H1 (cell line): ENCODE measurements around the gene SP5. TPM values are rescaled to one million over a fixed set of nuclear protein-coding genes. Genes with fewer than 3 reads are reported as not detected.

ENCODE experiments used
- CTCF ChIA-PET: fragments of 300-600 bp; sonication (Branson Sonifier 250); formaldehyde crosslinking; loops from one replicate; lab custom pipeline; 2021; ENCODE audit not compliant: partially characterized antibody; lab: Charles Lee
- POLR2A ChIA-PET: fragments of 300-600 bp; sonication (Branson Sonifier 250); formaldehyde crosslinking; loops from one replicate; lab custom pipeline; 2021; ENCODE audit warnings: inconsistent platforms; ENCODE audit not compliant: partially characterized antibody; lab: Charles Lee
- DNase-seq, 2 experiments: peaks; one replicate each; pipeline versions ENCODE4 v3.0.0 to v3.0.0-alpha.2; 2010 to 2022; ENCODE audit warnings: low spot score in 2 of 2, low read depth in 1 of 2, mixed read lengths in 1 of 2
- FAIRE-seq: peaks from 2 replicates; lab custom pipeline; 2011; peaks lifted over from hg19 to GRCh38; lab: Jason Lieb, UNC
- H2AFZ ChIP-seq: 2 replicates; pipeline ENCODE4 v1.8.1; 2012; ENCODE audit warnings: low read length, inconsistent platforms
- H2AK5ac ChIP-seq: 2 replicates; pipeline ENCODE4 v1.6.1; 2013; ENCODE audit warnings: low read depth, low read length
- H2BK120ac ChIP-seq: replicated peaks from 2 replicates; pipeline ENCODE3; 2013; ENCODE audit warnings: low read depth, low read length, inconsistent platforms
- H2BK12ac ChIP-seq: 2 replicates; pipeline ENCODE4 v1.6.1; 2013; ENCODE audit warnings: low read depth, low read length
- H2BK15ac ChIP-seq: 2 replicates; pipeline ENCODE4 v1.6.1; 2013; ENCODE audit warnings: low read length
- H2BK20ac ChIP-seq: 2 replicates; pipeline ENCODE4 v1.6.1; 2013; ENCODE audit warnings: low read length
- H2BK5ac ChIP-seq: 2 replicates; pipeline ENCODE4 v1.6.1; 2013; ENCODE audit warnings: low read depth, low read length
- H3K14ac ChIP-seq: 2 replicates; pipeline ENCODE4 v1.6.1; 2013; ENCODE audit warnings: inconsistent platforms; ENCODE audit not compliant: insufficient read length
- H3K18ac ChIP-seq: 2 replicates; pipeline ENCODE4 v1.6.1; 2013; ENCODE audit warnings: low read length; ENCODE audit errors: extremely low read depth
- H3K23ac ChIP-seq: 2 replicates; pipeline ENCODE4 v1.6.1; 2013; ENCODE audit warnings: inconsistent platforms; ENCODE audit not compliant: insufficient read length
- H3K23me2 ChIP-seq: 2 replicates; pipeline ENCODE4 v1.6.1; 2013; ENCODE audit warnings: low read depth, low read length
- H3K27ac ChIP-seq: 2 replicates; pipeline ENCODE4 v1.6.1; 2011; ENCODE audit warnings: low read depth, low read length, inconsistent platforms
- H3K27me3 ChIP-seq, 4 experiments: replicated peaks in 1 of 4; 1 replicate in 1 of 4; 2 replicates in 3 of 4; pipeline versions ENCODE4 v1.6.1 to v1.8.1; 2011 to 2013; ENCODE audit warnings: low read length in 3 of 4, mild to moderate bottlenecking in 3 of 4, inconsistent platforms in 2 of 4, mixed read lengths in 2 of 4, moderate library complexity in 1 of 4; ENCODE audit not compliant: control insufficient read depth in 3 of 4, insufficient read depth in 3 of 4; ENCODE audit errors: extremely low read depth in 1 of 4
- H3K36me3 ChIP-seq, 4 experiments: 2 replicates each; pipeline versions ENCODE4 v1.6.1 to v1.8.1; 2011 to 2013; ENCODE audit warnings: mild to moderate bottlenecking in 4 of 4, low read length in 3 of 4, moderate library complexity in 2 of 4, control low read depth in 1 of 4, inconsistent platforms in 1 of 4; ENCODE audit not compliant: insufficient read depth in 4 of 4, control insufficient read depth in 2 of 4
- H3K4ac ChIP-seq: replicated peaks from 2 replicates; pipeline ENCODE3; 2013; ENCODE audit warnings: low read length, low read depth, mixed read lengths, inconsistent platforms; ENCODE audit not compliant: insufficient read length
- H3K4me1 ChIP-seq, 4 experiments: replicated peaks in 1 of 4; 1 replicate in 1 of 4; 2 replicates in 3 of 4; pipeline versions ENCODE4 v1.6.1 to v1.8.1; 2011 to 2013; ENCODE audit warnings: low read length in 3 of 4, inconsistent platforms in 2 of 4, mixed read lengths in 1 of 4; ENCODE audit not compliant: insufficient read depth in 4 of 4, control insufficient read depth in 3 of 4
- H3K4me2 ChIP-seq, 2 experiments: 2 replicates each; pipeline versions ENCODE4 v1.6.1 to v1.8.1; 2011 to 2013; ENCODE audit warnings: low read depth in 2 of 2, low read length in 2 of 2, control low read depth in 1 of 2, inconsistent platforms in 1 of 2, mild to moderate bottlenecking in 1 of 2; ENCODE audit not compliant: insufficient read depth in 1 of 2
- H3K4me3 ChIP-seq, 4 experiments: fragments of 200-600, 300-600 bp in 1 of 4; sonication (generic), shearing (Covaris generic), sonication (Bioruptor Twin) in 1 of 4; 2 replicates each; pipeline versions ENCODE4 v1.5.1 to v1.8.1; 2011 to 2016; ENCODE audit warnings: low read length in 4 of 4, low read depth in 3 of 4, control low read depth in 2 of 4, inconsistent platforms in 2 of 4, mild to moderate bottlenecking in 2 of 4, mixed read lengths in 1 of 4, moderate library complexity in 1 of 4; ENCODE audit not compliant: insufficient read depth in 2 of 4; ENCODE audit errors: extremely low read depth in 1 of 4
- H3K56ac ChIP-seq: replicated peaks from 2 replicates; pipeline ENCODE3; 2013; ENCODE audit warnings: low read depth, mild to moderate bottlenecking, mixed read lengths, low read length, inconsistent platforms; ENCODE audit not compliant: insufficient read length
- H3K79me1 ChIP-seq: 2 replicates; pipeline ENCODE4 v1.6.1; 2013; ENCODE audit warnings: low read depth, low read length, control low read depth
- H3K79me2 ChIP-seq, 2 experiments: 2 replicates each; pipeline versions ENCODE4 v1.6.1 to v1.8.1; 2012 to 2013; ENCODE audit warnings: low read length in 2 of 2, mild to moderate bottlenecking in 2 of 2, inconsistent platforms in 1 of 2; ENCODE audit not compliant: insufficient read depth in 2 of 2, control insufficient read depth in 1 of 2
- H3K9ac ChIP-seq, 4 experiments: replicated peaks in 1 of 4; 1 replicate in 1 of 4; 2 replicates in 3 of 4; pipeline versions ENCODE4 v1.6.1 to v1.8.1; 2011 to 2013; ENCODE audit warnings: low read depth in 3 of 4, low read length in 3 of 4, control low read depth in 2 of 4, mild to moderate bottlenecking in 2 of 4, moderate library complexity in 2 of 4, inconsistent platforms in 1 of 4; ENCODE audit errors: extremely low read depth in 1 of 4
- H3K9me3 ChIP-seq, 2 experiments: 2 replicates each; pipeline versions ENCODE4 v1.6.1 to v1.8.1; 2012 to 2013; ENCODE audit warnings: mild to moderate bottlenecking in 2 of 2, moderate library complexity in 2 of 2, control low read depth in 1 of 2, inconsistent platforms in 1 of 2, low read depth in 1 of 2, low read length in 1 of 2, mixed read lengths in 1 of 2; ENCODE audit not compliant: insufficient read depth in 2 of 2
- H4K20me1 ChIP-seq, 2 experiments: replicated peaks in 1 of 2; 2 replicates each; pipeline versions ENCODE3 to v1.8.1; 2011 to 2013; ENCODE audit warnings: inconsistent platforms in 2 of 2, low read length in 2 of 2, mild to moderate bottlenecking in 1 of 2; ENCODE audit not compliant: insufficient read depth in 2 of 2, control insufficient read depth in 1 of 2
- H4K5ac ChIP-seq: 2 replicates; pipeline ENCODE4 v1.6.1; 2013; ENCODE audit warnings: low read length, low read depth, mixed read lengths, inconsistent platforms; ENCODE audit not compliant: insufficient read length
- H4K8ac ChIP-seq: 2 replicates; pipeline ENCODE4 v1.8.0; 2013; ENCODE audit warnings: mild to moderate bottlenecking, moderate library complexity, low read length, inconsistent platforms; ENCODE audit not compliant: insufficient read depth; ENCODE audit errors: extremely low read depth
- H4K91ac ChIP-seq: replicated peaks from 2 replicates; pipeline ENCODE3; 2013; ENCODE audit warnings: low read length, mixed read lengths, inconsistent platforms; ENCODE audit not compliant: insufficient read length
- CREB1 ChIP-seq: IDR thresholded peaks from 2 replicates; pipeline ENCODE4 v1.6.1; 2012; ENCODE audit warnings: inconsistent platforms
- EP300 ChIP-seq, 2 experiments: IDR thresholded peaks; 1 replicate in 1 of 2; 2 replicates in 1 of 2; pipeline ENCODE4 v1.6.1; 2011 to 2012; ENCODE audit warnings: low read depth in 2 of 2, low read length in 2 of 2, mild to moderate bottlenecking in 2 of 2, borderline replicate concordance in 1 of 2, inconsistent platforms in 1 of 2, moderate library complexity in 1 of 2
- EZH2 ChIP-seq: fragments of 200-600 bp; sonication (generic); IDR thresholded peaks from 2 replicates; pipeline ENCODE4 v1.7.1; 2012; ENCODE audit warnings: low read depth, mild to moderate bottlenecking, moderate library complexity, low read length, inconsistent platforms; ENCODE audit not compliant: severe bottlenecking
- HDAC6 ChIP-seq: IDR thresholded peaks from one replicate; pipeline ENCODE4 v1.7.1; 2012; ENCODE audit warnings: low read depth, mild to moderate bottlenecking, inconsistent platforms, low read length, moderate library complexity
- SAP30 ChIP-seq: fragments of 300-600 bp; sonication (generic); IDR thresholded peaks from 2 replicates; pipeline ENCODE4 v1.7.1; 2012; ENCODE audit warnings: low read length, moderate library complexity, mild to moderate bottlenecking, inconsistent platforms; ENCODE audit not compliant: insufficient read depth, insufficient replicate concordance
- SIN3A ChIP-seq, 2 experiments: IDR thresholded peaks in 1 of 2; conservative IDR thresholded peaks in 1 of 2; 2 replicates each; pipeline ENCODE4 v1.6.1; 2011 to 2012; ENCODE audit warnings: low read length in 2 of 2, improper control_type of control experiment in 1 of 2, low read depth in 1 of 2, mild to moderate bottlenecking in 1 of 2
- SIRT6 ChIP-seq: IDR thresholded peaks from one replicate; pipeline ENCODE4 v1.7.1; 2012; ENCODE audit warnings: low read length, inconsistent platforms
- SIX5 ChIP-seq: IDR thresholded peaks from 2 replicates; pipeline ENCODE4 v1.6.1; 2011; ENCODE audit warnings: mild to moderate bottlenecking, low read depth, low read length
- SP4 ChIP-seq: IDR thresholded peaks from 2 replicates; pipeline ENCODE4 v1.6.1; 2012; ENCODE audit warnings: low read length, inconsistent platforms
- TEAD4 ChIP-seq: IDR thresholded peaks from 2 replicates; pipeline ENCODE4 v1.6.1; 2012; ENCODE audit warnings: low read depth, low read length, inconsistent platforms, mixed read lengths
- ZNF274 ChIP-seq: IDR thresholded peaks from 2 replicates; pipeline ENCODE4 v1.7.0; 2012; ENCODE audit warnings: low read length, borderline replicate concordance; ENCODE audit errors: extremely low read depth
- WGBS, 2 experiments: shearing (Covaris generic) in 1 of 2; methylation state at CpG; one replicate each; pipeline versions ENCODE4 v1.1.6 to v1.1.7; 2013 to 2015; ENCODE audit warnings: low lambda C conversion rate in 2 of 2, mixed read lengths in 2 of 2, inconsistent platforms in 1 of 2, low coverage in 1 of 2, missing lambda C conversion rate in 1 of 2; ENCODE audit not compliant: insufficient replicate concordance in 2 of 2, insufficient coverage in 1 of 2, insufficient read length in 1 of 2; ENCODE audit errors: extremely low coverage in 1 of 2, missing lambda C conversion rate in 1 of 2; 5-methylcytosine and 5-hydroxymethylcytosine counted together
- polyA plus RNA-seq, 7 experiments: library from polyadenylated mRNA; depleted of rRNA in 3 of 7; stranded (reverse) in 5 of 7; unstranded in 2 of 7; fragments of >200 nt in 5 of 7; fragments of 200-250 nt in 2 of 7; gene quantifications; 1 replicate in 5 of 7; 2 replicates in 1 of 7; 4 replicates in 1 of 7; pipeline versions ENCODE4 v1.2.1 to v1.2.3, GENCODE V29; 2011 to 2013; ENCODE audit warnings: missing spikeins in 2 of 7, mixed read lengths in 2 of 7
- total RNA-seq: library from RNA; stranded (reverse); fragmentation: NEBNext Ultra II Directional; extraction: Animal tissue kit (Norgen Biotek cat#: 25700); gene quantifications from 2 replicates; pipeline ENCODE4 v1.2.1, GENCODE V29; 2021
- TF ChIP-seq, protein P1 (sequence below): IDR thresholded peaks from 2 replicates; pipeline ENCODE4 v1.6.1; 2012; ENCODE audit warnings: inconsistent platforms

The SP5 gene
- total and polyA plus RNA-seq, 2 of the 8 experiments (the other 6 are each of a cell fraction or from before 2014, with no cell fraction given): 0.17 TPM; not detected in 1

DNA sequence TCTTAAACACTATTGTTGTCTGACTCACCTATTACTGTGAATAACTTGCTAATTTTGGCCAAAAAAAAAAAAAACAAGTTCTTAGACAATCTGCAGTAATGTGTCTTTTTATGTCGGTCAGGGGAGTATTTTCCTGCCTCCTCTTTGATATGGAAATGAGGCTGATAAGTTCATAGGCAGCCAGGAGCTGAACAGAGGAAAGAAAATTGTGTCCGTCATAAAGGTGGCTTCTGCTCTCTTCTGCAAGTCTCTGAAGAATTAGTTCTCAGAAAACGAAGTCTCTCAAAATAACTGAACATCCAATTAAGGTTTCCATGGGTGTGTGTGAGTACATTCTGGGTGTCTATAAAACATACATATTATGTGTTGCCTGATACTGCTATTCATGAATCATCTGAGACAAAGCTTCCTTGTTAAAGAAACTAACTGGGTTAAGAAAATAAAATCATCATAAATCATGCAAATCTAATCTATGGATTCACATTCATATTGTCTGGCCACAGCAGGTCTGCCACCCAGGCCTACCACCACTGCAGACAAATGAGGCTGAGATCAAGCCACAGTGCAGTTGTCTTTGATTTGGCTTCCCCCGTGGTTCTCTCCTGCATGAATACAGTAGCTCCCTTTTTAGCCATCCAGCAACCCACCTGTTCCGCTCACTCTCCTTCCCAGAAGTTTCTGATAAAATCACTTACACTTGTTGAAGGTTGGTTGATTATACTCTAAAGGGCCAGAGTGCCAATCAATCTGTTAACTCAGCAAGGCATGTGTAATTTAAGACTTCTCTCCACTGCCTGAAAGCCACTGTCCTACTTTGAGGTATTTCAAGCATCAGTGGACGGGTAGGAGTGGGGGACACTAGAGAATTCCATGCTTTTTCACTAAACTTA lies 19.4 kb upstream of the SP5 start:
- FAIRE-seq (no peak), DNase-seq (no peak)
- Histone ChIP-seq H2AFZ (no peak overlapping the region), H3K4me3 (no peak overlapping the region), H2BK5ac (no peak overlapping the region), H2BK20ac (no peak overlapping the region), H3K36me3 (no peaks in the 10 kb centered on the region), H4K5ac (no peak overlapping the region), H3K9ac (no peak overlapping the region), H2BK15ac (no peak overlapping the region), H3K4ac (no peak overlapping the region), H3K14ac (no peak overlapping the region), H3K79me2 (no peaks in the 10 kb centered on the region), H3K4me1 (peaks cover 0 to 8% (median 4%) of the 10 kb centered on the region in 4 experiments; a peak in 5 of 7 replicates), H4K8ac (no peak overlapping the region), H3K27me3 (no peaks in the 10 kb centered on the region), H3K23ac (no peak overlapping the region), H3K56ac (no peak overlapping the region), H3K23me2 (no peaks in the 10 kb centered on the region), H4K20me1 (no peaks in the 10 kb centered on the region), H2BK12ac (no peak overlapping the region), H2BK120ac (no peak overlapping the region), H2AK5ac (no peak overlapping the region), H3K4me2 (no peak overlapping the region), H3K18ac (no peak overlapping the region), H3K9me3 (no peaks in the 10 kb centered on the region), H3K27ac (no peak overlapping the region), H3K79me1 (no peaks in the 10 kb centered on the region), H4K91ac (no peak overlapping the region)
- ChIA-PET CTCF (interaction anchor here (0.6 to 1.4 kb wide), 7 partner anchors 12 to 690 kb away, joined by 3 to 8 read pairs (median 3); no protein-coding TSS in a partner anchor), POLR2A (no interaction called here)
- 77% methylated on average over 6 of the region's 6 CpGs; no CpG with 5 or more reads in 1 of the 2 experiments for WGBS, 2 experiments
- TF ChIP-seq SP4 (no peak), EZH2 (no peak), SIRT6 (no peak), CREB1 (no peak), SIN3A (conservative IDR thresholded peaks at IDR 0.05 in 1 of 2, IDR thresholded peaks at IDR 0.05 in 1 of 2; ENCODE audit: low read depth in 1 of 2, low read length in 2 of 2) (no peak), SIX5 (no peak), EP300 (IDR thresholded peaks at IDR 0.05; ENCODE audit: borderline replicate concordance in 1 of 2, low read depth in 2 of 2, low read length in 2 of 2) (no peak), TEAD4 (no peak), ZNF274 (no peak), HDAC6 (no peak), SAP30 (no peak)
- TF ChIP-seq, protein P1, sequence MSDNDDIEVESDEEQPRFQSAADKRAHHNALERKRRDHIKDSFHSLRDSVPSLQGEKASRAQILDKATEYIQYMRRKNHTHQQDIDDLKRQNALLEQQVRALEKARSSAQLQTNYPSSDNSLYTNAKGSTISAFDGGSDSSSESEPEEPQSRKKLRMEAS: no peak
